ENCODE data around the gene PFKFB3. TPM values are rescaled to one million over a fixed set of nuclear protein-coding genes. Genes with fewer than 3 reads are reported as not detected.

PFKFB3 gene
- total RNA-seq, 1 donor from 2014 or later: 34.1 TPM

GRCh38 chr10:6301488-6302075 is 98.8 kb downstream of the PFKFB3 start:
- no peak for DNase-seq

Small RNA genes within 50 kb of the gene (small RNA-seq; reads per million reads assigned to genes)
- gene RF00019 (ENCODE audit: low replicate concordance): not detected

Other genes starting within 250 kb of the PFKFB3 start
- gene IL15RA, start 225.4 kb upstream of the PFKFB3 start, total RNA-seq: 3.6 TPM
- 0.30 TPM for gene IL2RA, start 140.6 kb upstream of the PFKFB3 start, total RNA-seq
- gene RBM17, start 113.9 kb upstream of the PFKFB3 start, total RNA-seq: 54.6 TPM